HT1080 (cell line): Measurements from ENCODE around the gene GPATCH8. TPM values are rescaled to one million over a fixed set of nuclear protein-coding genes. Genes with fewer than 3 reads are reported as not detected.

ENCODE experiments used
- DNase-seq: peaks from one replicate; pipeline ENCODE4 v3.0.0-alpha.2; 2015; ENCODE audit warnings: low read depth
- total RNA-seq: library from RNA; depleted of rRNA; stranded (reverse); fragments of >200 nt; shearing (Covaris generic); gene quantifications from 2 replicates; pipeline ENCODE4 v1.2.3, GENCODE V29; 2014

The GPATCH8 gene
- total RNA-seq, 1 experiment from 2014 or later = 13.2 TPM

- no peak for DNase-seq
These were observed 39.2 kb downstream of the GPATCH8 start for GRCh38 chr17:44464037-44464436.

GRCh38 chr17:44451832-44452231, 51.4 kb downstream of the GPATCH8 start:
- no peak for DNase-seq

GRCh38 chr17:44451016-44451627, 52.1 kb downstream of the GPATCH8 start:
- DNase-seq = no peak

- no peak for DNase-seq
These were observed 54.8 kb downstream of the GPATCH8 start for GRCh38 chr17:44448412-44448811.

- no peak for DNase-seq
These were observed 58.5 kb downstream of the GPATCH8 start for GRCh38 chr17:44444735-44445105.

- DNase-seq = no peak
These were observed 60.4 kb downstream of the GPATCH8 start for GRCh38 chr17:44442806-44443205.

GRCh38 chr17:44439168-44439567, 64.0 kb downstream of the GPATCH8 start:
- DNase-seq = no peak

GRCh38 chr17:44438636-44439035, 64.6 kb downstream of the GPATCH8 start:
- no peak for DNase-seq

GRCh38 chr17:44436336-44436735, 66.9 kb downstream of the GPATCH8 start:
- no peak for DNase-seq

- DNase-seq = no peak
These were observed 70.7 kb downstream of the GPATCH8 start for GRCh38 chr17:44432254-44433157.

GRCh38 chr17:44424828-44425461, 78.3 kb downstream of the GPATCH8 start:
- DNase-seq = no peak

- peak; percentile 82 for DNase-seq
These were observed 85.7 kb downstream of the GPATCH8 start for GRCh38 chr17:44417553-44417952.

- DNase-seq = no peak
These were observed 86.5 kb downstream of the GPATCH8 start for GRCh38 chr17:44416558-44417289.

GRCh38 chr17:44414394-44415155, 88.6 kb downstream of the GPATCH8 start:
- no peak for DNase-seq

GRCh38 chr17:44409309-44410028, 93.7 kb downstream of the GPATCH8 start:
- no peak for DNase-seq

- DNase-seq = no peak
These were observed 94.4 kb downstream of the GPATCH8 start for GRCh38 chr17:44408786-44409185.

GRCh38 chr17:44402564-44403172, 100.5 kb downstream of the GPATCH8 start:
- DNase-seq = no peak

- no peak for DNase-seq
These were observed 102.9 kb downstream of the GPATCH8 start for GRCh38 chr17:44400226-44400847.
